ENCODE results near the gene TET1.

The TET1 gene

DNA sequence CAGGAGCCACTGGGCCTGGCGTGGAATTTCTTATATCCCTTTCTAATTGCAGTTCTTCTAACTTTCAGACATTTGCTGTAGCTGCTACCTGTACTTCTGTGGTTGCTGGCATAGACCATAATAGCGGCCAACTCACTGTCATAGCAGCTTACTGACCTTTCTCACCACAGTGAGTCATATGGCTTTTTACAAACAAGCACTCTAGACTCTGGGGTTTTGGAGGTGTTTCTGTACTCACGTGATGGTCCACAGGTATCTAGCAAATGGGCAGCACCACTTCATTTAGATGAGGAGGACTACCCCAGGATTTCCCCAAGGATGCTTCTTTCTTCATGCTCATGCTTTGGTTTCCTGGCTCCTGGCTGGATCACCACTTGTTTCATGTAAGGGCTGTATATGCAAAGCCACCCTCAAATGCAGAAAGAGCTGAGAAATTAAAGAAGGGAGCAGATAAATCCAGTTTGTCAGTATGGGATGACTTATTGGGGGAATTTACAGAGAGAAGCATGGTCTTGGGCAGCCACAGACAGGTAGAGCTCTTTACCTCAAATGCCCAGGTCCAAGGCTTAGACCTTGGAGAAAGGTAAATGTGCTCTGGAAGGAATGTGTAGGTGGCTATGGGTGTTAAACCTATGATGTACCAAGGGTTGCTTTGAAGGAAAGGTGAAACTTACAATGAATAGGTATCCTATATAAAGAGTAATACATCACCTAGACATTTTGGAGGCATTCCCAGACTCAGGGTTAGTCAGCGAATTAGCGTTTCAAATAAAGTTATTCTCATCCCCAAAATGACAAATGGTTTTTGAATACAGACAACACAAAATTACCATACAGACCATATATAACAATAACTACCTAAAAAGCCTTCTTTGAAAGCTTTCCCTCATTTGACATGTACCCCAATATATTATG lies 16.9 kb upstream of the TET1 start:
- H3K27me3 ChIP-seq (ENCODE audit: control insufficient read depth in 2 of 2, insufficient read depth in 2 of 2, low read length in 2 of 2) = no peaks in the 10 kb centered on the region
- H3K9me3 ChIP-seq (ENCODE audit: control insufficient read depth in 2 of 2, low read length in 2 of 2) = no peaks in the 10 kb centered on the region
- H3K4me3 ChIP-seq (ENCODE audit: low read length in 2 of 2) = no peak overlapping the region
- no peak overlapping the region for H3K27ac ChIP-seq (ENCODE audit: low read depth in 2 of 2, low read length in 2 of 2)
- no peak overlapping the region for H3K9ac ChIP-seq (ENCODE audit: low read depth in 1 of 2, low read length in 2 of 2)
- H3K4me1 ChIP-seq (ENCODE audit: control insufficient read depth in 2 of 2, insufficient read depth in 2 of 2, low read length in 2 of 2) = no peaks in the 10 kb centered on the region
- no peaks in the 10 kb centered on the region for H3K36me3 ChIP-seq (ENCODE audit: control insufficient read depth in 2 of 2, insufficient read depth in 2 of 2, low read length in 2 of 2)

DNA sequence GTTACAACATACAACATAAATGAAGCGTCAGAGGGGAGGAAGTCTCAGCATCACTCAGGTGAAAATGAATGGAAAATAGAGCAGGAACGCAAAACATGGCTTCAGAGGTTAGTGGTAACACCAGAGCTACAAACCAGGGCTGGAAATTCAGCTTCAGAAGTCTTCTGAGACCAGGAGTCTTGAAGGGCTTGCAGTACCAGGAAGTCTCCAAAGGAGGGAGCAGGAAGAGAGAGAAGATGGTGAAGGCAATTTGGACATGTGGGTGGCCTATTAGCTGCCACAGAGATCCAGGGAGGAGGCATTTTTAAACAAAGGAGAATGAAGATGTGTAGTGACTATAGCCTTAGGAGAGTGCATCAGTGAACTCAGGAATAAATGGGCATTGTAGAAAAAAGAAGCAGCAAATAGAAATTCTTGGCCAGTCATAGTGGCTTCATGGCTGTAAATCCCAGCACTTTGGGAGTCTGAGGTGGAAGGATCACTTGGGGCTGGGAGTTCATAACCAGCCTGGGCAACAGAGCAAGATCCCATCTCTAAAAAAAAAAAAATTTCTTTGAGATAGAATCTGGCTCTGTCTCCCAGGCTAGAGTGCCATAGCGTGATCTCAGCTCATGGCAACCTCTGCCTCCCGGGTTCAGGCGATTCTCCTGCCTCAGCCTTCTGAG lies 9.3 kb upstream of the TET1 start:
- Histone ChIP-seq H3K4me3 (ENCODE audit: low read length in 2 of 2) (no peak overlapping the region), H3K36me3 (ENCODE audit: control insufficient read depth in 2 of 2, insufficient read depth in 2 of 2, low read length in 2 of 2) (no peaks in the 10 kb centered on the region), H3K4me1 (ENCODE audit: control insufficient read depth in 2 of 2, insufficient read depth in 2 of 2, low read length in 2 of 2) (no peaks in the 10 kb centered on the region), H3K9ac (ENCODE audit: low read depth in 1 of 2, low read length in 2 of 2) (no peak overlapping the region), H3K9me3 (ENCODE audit: control insufficient read depth in 2 of 2, low read length in 2 of 2) (no peaks in the 10 kb centered on the region), H3K27ac (ENCODE audit: low read depth in 2 of 2, low read length in 2 of 2) (no peak overlapping the region), H3K27me3 (ENCODE audit: control insufficient read depth in 2 of 2, insufficient read depth in 2 of 2, low read length in 2 of 2) (no peaks in the 10 kb centered on the region)

DNA sequence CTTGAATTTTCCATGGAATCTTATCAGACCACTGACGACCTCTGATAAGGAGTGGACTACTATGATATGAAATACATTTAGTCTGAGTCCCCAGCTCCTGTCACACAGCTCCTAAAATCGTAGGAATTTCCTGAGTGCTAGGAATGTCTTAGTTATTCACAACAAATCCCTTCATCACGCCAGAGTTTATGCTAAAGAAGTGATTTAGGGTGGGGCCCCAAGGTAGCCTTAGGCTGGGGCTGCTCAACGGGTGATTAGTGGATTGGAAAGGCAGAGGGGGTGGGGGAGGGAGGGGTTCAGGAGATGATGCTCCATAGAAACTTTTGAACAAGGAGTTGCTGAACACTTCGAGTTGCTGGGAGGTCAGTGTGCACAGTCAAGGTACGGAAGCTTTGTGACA lies 7.0 kb upstream of the TET1 start:
- Histone ChIP-seq H3K27me3 (ENCODE audit: control insufficient read depth in 2 of 2, insufficient read depth in 2 of 2, low read length in 2 of 2) (no peaks in the 10 kb centered on the region), H3K9ac (ENCODE audit: low read depth in 1 of 2, low read length in 2 of 2) (no peak overlapping the region), H3K36me3 (ENCODE audit: control insufficient read depth in 2 of 2, insufficient read depth in 2 of 2, low read length in 2 of 2) (no peaks in the 10 kb centered on the region)

DNA sequence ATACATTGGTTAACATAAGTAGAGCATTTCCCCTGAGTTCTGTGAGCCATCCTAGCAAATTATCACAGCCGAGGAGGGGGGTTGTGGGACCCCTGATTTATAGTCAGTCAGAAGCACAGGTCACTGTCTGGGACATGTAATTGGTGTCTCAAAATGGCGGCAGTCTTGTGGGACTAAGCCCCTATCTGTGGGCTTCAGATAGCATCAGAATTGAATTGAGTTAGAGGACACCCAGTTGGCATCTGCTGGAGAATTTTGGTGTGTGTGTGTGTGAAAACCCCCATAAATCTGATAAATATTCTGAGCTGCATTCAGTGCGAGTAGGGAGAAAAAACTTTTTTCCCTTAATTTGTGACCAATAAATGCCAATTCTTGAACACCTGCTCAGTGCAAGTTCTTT lies 6.5 kb upstream of the TET1 start:
- H3K27ac ChIP-seq (ENCODE audit: low read depth in 2 of 2, low read length in 2 of 2) = no peak overlapping the region
- no peaks in the 10 kb centered on the region for H3K4me1 ChIP-seq (ENCODE audit: control insufficient read depth in 2 of 2, insufficient read depth in 2 of 2, low read length in 2 of 2)
- H3K4me3 ChIP-seq (ENCODE audit: low read length in 2 of 2) = no peak overlapping the region
- H3K9me3 ChIP-seq (ENCODE audit: control insufficient read depth in 2 of 2, low read length in 2 of 2) = no peaks in the 10 kb centered on the region
- H3K36me3 ChIP-seq (ENCODE audit: control insufficient read depth in 2 of 2, insufficient read depth in 2 of 2, low read length in 2 of 2) = no peaks in the 10 kb centered on the region
- H3K9ac ChIP-seq (ENCODE audit: low read depth in 1 of 2, low read length in 2 of 2) = no peak overlapping the region
- H3K27me3 ChIP-seq (ENCODE audit: control insufficient read depth in 2 of 2, insufficient read depth in 2 of 2, low read length in 2 of 2) = no peaks in the 10 kb centered on the region

More for the DNA sequence above, 7.0 kb upstream of the TET1 start:
- Histone ChIP-seq H3K4me3 (ENCODE audit: low read length in 2 of 2) (no peak overlapping the region), H3K27ac (ENCODE audit: low read depth in 2 of 2, low read length in 2 of 2) (no peak overlapping the region), H3K4me1 (ENCODE audit: control insufficient read depth in 2 of 2, insufficient read depth in 2 of 2, low read length in 2 of 2) (no peaks in the 10 kb centered on the region), H3K9me3 (ENCODE audit: control insufficient read depth in 2 of 2, low read length in 2 of 2) (no peaks in the 10 kb centered on the region)

- Histone ChIP-seq H3K9ac (ENCODE audit: low read depth in 1 of 2, low read length in 2 of 2) (no peak overlapping the region), H3K9me3 (ENCODE audit: control insufficient read depth in 2 of 2, low read length in 2 of 2) (no peaks in the 10 kb centered on the region), H3K4me1 (ENCODE audit: control insufficient read depth in 2 of 2, insufficient read depth in 2 of 2, low read length in 2 of 2) (peaks cover 0 to 2% of the 10 kb centered on the region in 2 donors), H3K27ac (ENCODE audit: low read depth in 2 of 2, low read length in 2 of 2) (no peak overlapping the region), H3K27me3 (ENCODE audit: control insufficient read depth in 2 of 2, insufficient read depth in 2 of 2, low read length in 2 of 2) (peaks cover 7 to 16% of the 10 kb centered on the region in 2 donors), H3K4me3 (ENCODE audit: low read length in 2 of 2) (no peak overlapping the region), H3K36me3 (ENCODE audit: control insufficient read depth in 2 of 2, insufficient read depth in 2 of 2, low read length in 2 of 2) (no peaks in the 10 kb centered on the region)
Measured at GRCh38 chr10:68558478-68558877, 1.7 kb upstream of the TET1 start.

- H3K27ac ChIP-seq (ENCODE audit: low read depth in 2 of 2, low read length in 2 of 2) = no peak overlapping the region
- no peak overlapping the region for H3K9ac ChIP-seq (ENCODE audit: low read depth in 1 of 2, low read length in 2 of 2)
- H3K9me3 ChIP-seq (ENCODE audit: control insufficient read depth in 2 of 2, low read length in 2 of 2) = no peaks in the 10 kb centered on the region
- peaks cover 7 to 16% of the 10 kb centered on the region in 2 donors for H3K27me3 ChIP-seq (ENCODE audit: control insufficient read depth in 2 of 2, insufficient read depth in 2 of 2, low read length in 2 of 2)
- no peak overlapping the region for H3K4me3 ChIP-seq (ENCODE audit: low read length in 2 of 2)
- H3K4me1 ChIP-seq (ENCODE audit: control insufficient read depth in 2 of 2, insufficient read depth in 2 of 2, low read length in 2 of 2) = peaks cover 0 to 2% of the 10 kb centered on the region in 2 donors
- no peaks in the 10 kb centered on the region for H3K36me3 ChIP-seq (ENCODE audit: control insufficient read depth in 2 of 2, insufficient read depth in 2 of 2, low read length in 2 of 2)
Measured at GRCh38 chr10:68559251-68559650, 886 bp upstream of the TET1 start.

- Histone ChIP-seq H3K36me3 (ENCODE audit: control insufficient read depth in 2 of 2, insufficient read depth in 2 of 2, low read length in 2 of 2) (no peaks in the 10 kb centered on the region), H3K4me3 (ENCODE audit: low read length in 2 of 2) (peak overlapping the region; percentile 65 to 71), H3K9ac (ENCODE audit: low read depth in 1 of 2, low read length in 2 of 2) (no peak overlapping the region), H3K9me3 (ENCODE audit: control insufficient read depth in 2 of 2, low read length in 2 of 2) (no peaks in the 10 kb centered on the region), H3K27ac (ENCODE audit: low read depth in 2 of 2, low read length in 2 of 2) (no peak overlapping the region), H3K27me3 (ENCODE audit: control insufficient read depth in 2 of 2, insufficient read depth in 2 of 2, low read length in 2 of 2) (peaks cover 7 to 16% of the 10 kb centered on the region in 2 donors), H3K4me1 (ENCODE audit: control insufficient read depth in 2 of 2, insufficient read depth in 2 of 2, low read length in 2 of 2) (peaks cover 0 to 2% of the 10 kb centered on the region in 2 donors)
Measured at GRCh38 chr10:68559841-68560185, 324 bp upstream of the TET1 start.

DNA sequence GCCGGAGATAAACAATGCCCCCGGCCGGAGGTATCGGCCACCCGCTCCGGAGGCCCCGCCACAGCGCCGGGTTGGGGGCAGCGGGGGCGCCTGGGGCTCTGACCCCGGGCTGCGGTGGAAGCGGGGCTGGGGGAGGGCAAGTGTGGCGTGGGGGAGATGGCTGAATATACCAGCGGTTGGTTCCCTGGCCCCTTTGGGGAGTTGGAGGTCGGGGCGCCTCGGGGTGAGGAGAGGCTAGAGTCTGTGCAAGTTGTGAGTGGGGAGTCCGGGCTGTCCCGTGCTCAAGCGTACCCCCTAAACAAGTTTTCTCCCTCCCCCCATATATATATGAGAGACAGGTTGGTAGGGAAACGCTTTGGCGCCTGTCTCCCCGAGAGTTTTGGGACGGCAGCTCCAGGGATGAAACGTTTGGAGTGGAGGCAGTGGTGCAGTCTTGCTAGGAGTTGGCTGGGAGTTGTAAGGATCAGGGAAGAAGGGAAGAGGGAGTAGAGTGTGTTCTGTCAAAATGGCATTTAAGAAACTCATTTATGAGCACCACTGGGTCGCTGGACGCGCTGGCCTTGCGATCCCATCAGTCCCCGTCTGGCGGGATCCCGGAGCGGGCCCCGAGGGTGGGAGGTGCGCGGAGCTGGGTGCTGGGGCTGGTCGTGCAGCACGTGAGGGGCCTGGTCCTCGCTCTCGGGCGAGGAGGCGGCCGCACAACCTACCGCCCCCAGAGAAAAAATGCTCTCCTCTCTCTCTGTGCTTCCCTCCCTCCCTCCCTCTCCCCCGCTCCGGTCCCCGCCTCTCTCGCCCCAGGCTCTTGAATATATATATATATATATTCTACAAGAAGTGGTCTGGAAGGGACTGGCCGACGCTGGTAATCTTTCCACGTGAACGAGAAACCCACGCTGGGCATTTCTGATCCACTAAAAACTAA lies 1.1 kb downstream of the TET1 start:
- Histone ChIP-seq H3K27me3 (ENCODE audit: control insufficient read depth in 2 of 2, insufficient read depth in 2 of 2, low read length in 2 of 2) (peaks cover 7 to 16% of the 10 kb centered on the region in 2 donors), H3K4me3 (ENCODE audit: low read length in 2 of 2) (peak overlapping the region; percentile 65 to 71), H3K9me3 (ENCODE audit: control insufficient read depth in 2 of 2, low read length in 2 of 2) (no peaks in the 10 kb centered on the region), H3K9ac (ENCODE audit: low read depth in 1 of 2, low read length in 2 of 2) (peak overlapping the region in 1 of 2 donors; percentile 54), H3K36me3 (ENCODE audit: control insufficient read depth in 2 of 2, insufficient read depth in 2 of 2, low read length in 2 of 2) (no peaks in the 10 kb centered on the region), H3K27ac (ENCODE audit: low read depth in 2 of 2, low read length in 2 of 2) (no peak overlapping the region), H3K4me1 (ENCODE audit: control insufficient read depth in 2 of 2, insufficient read depth in 2 of 2, low read length in 2 of 2) (peaks cover 0 to 2% of the 10 kb centered on the region in 2 donors)

GRCh38 chr10:68561865-68562649 lies 1.9 kb downstream of the TET1 start:
- Histone ChIP-seq H3K27me3 (ENCODE audit: control insufficient read depth in 2 of 2, insufficient read depth in 2 of 2, low read length in 2 of 2) (peaks cover 7 to 16% of the 10 kb centered on the region in 2 donors), H3K27ac (ENCODE audit: low read depth in 2 of 2, low read length in 2 of 2) (no peak overlapping the region), H3K9ac (ENCODE audit: low read depth in 1 of 2, low read length in 2 of 2) (no peak overlapping the region), H3K36me3 (ENCODE audit: control insufficient read depth in 2 of 2, insufficient read depth in 2 of 2, low read length in 2 of 2) (no peaks in the 10 kb centered on the region), H3K4me1 (ENCODE audit: control insufficient read depth in 2 of 2, insufficient read depth in 2 of 2, low read length in 2 of 2) (peaks cover 0 to 2% of the 10 kb centered on the region in 2 donors), H3K4me3 (ENCODE audit: low read length in 2 of 2) (peak overlapping the region; percentile 19 to 56), H3K9me3 (ENCODE audit: control insufficient read depth in 2 of 2, low read length in 2 of 2) (no peaks in the 10 kb centered on the region)

All from mucosa of rectum (tissue), 2 donors.